Mucosa of rectum (tissue), 2 donors: ENCODE results near the gene PPIL1.

Experiments used
- H3K27ac ChIP-seq, 2 donors: one replicate each; pipeline ENCODE4 v1.7.0; 2013; ENCODE audit warnings: inconsistent platforms in 2 of 2, low read depth in 2 of 2, low read length in 2 of 2
- H3K27me3 ChIP-seq, 2 donors: one replicate each; pipeline ENCODE4 v1.7.0; 2013; ENCODE audit warnings: low read length in 2 of 2; ENCODE audit not compliant: control insufficient read depth in 2 of 2, insufficient read depth in 2 of 2
- H3K36me3 ChIP-seq, 2 donors: one replicate each; pipeline ENCODE4 v1.7.0; 2013; ENCODE audit warnings: low read length in 2 of 2; ENCODE audit not compliant: control insufficient read depth in 2 of 2, insufficient read depth in 2 of 2
- H3K4me1 ChIP-seq, 2 donors: one replicate each; pipeline ENCODE4 v1.7.0; 2013; ENCODE audit warnings: low read length in 2 of 2, mild to moderate bottlenecking in 1 of 2; ENCODE audit not compliant: control insufficient read depth in 2 of 2, insufficient read depth in 2 of 2
- H3K4me3 ChIP-seq, 2 donors: one replicate each; pipeline ENCODE4 v1.7.0; 2013; ENCODE audit warnings: low read length in 2 of 2
- H3K9ac ChIP-seq, 2 donors: one replicate each; pipeline ENCODE4 v1.7.0; 2013; ENCODE audit warnings: low read length in 2 of 2, low read depth in 1 of 2, mild to moderate bottlenecking in 1 of 2
- H3K9me3 ChIP-seq, 2 donors: one replicate each; pipeline ENCODE4 v1.7.0; 2013; ENCODE audit warnings: low read length in 2 of 2; ENCODE audit not compliant: control insufficient read depth in 2 of 2
- donor health status: healthy.
- donor health status: Normal muscosa, but diverticular disease.

The PPIL1 gene

GRCh38 chr6:36825452-36825851 is 49.2 kb downstream of the PPIL1 start:
- no peak overlapping the region for H3K9ac ChIP-seq
- H3K36me3 ChIP-seq = no peaks in the 10 kb centered on the region
- no peaks in the 10 kb centered on the region for H3K27me3 ChIP-seq
- no peak overlapping the region for H3K4me3 ChIP-seq
- H3K4me1 ChIP-seq = peaks cover 8 to 10% of the 10 kb centered on the region in 2 donors
- no peak overlapping the region for H3K27ac ChIP-seq
- H3K9me3 ChIP-seq = no peaks in the 10 kb centered on the region

- Histone ChIP-seq H3K9me3 (no peaks in the 10 kb centered on the region), H3K27me3 (no peaks in the 10 kb centered on the region), H3K9ac (no peak overlapping the region), H3K4me1 (peaks cover 0 to 2% of the 10 kb centered on the region in 2 donors), H3K27ac (no peak overlapping the region), H3K36me3 (no peaks in the 10 kb centered on the region), H3K4me3 (no peak overlapping the region)
These were observed 50.4 kb downstream of the PPIL1 start for GRCh38 chr6:36824253-36824652.

GRCh38 chr6:36823421-36824096 is 51.0 kb downstream of the PPIL1 start:
- H3K36me3 ChIP-seq = no peaks in the 10 kb centered on the region
- no peaks in the 10 kb centered on the region for H3K9me3 ChIP-seq
- no peak overlapping the region for H3K27ac ChIP-seq
- H3K4me1 ChIP-seq = peaks cover 0 to 2% of the 10 kb centered on the region in 2 donors
- H3K27me3 ChIP-seq = no peaks in the 10 kb centered on the region
- H3K4me3 ChIP-seq = no peak overlapping the region
- no peak overlapping the region for H3K9ac ChIP-seq

- H3K9me3 ChIP-seq = no peaks in the 10 kb centered on the region
- no peak overlapping the region for H3K4me3 ChIP-seq
- no peak overlapping the region for H3K27ac ChIP-seq
- H3K27me3 ChIP-seq = no peaks in the 10 kb centered on the region
- H3K9ac ChIP-seq = no peak overlapping the region
- H3K36me3 ChIP-seq = no peaks in the 10 kb centered on the region
- H3K4me1 ChIP-seq = peaks cover 0 to 2% of the 10 kb centered on the region in 2 donors
These were observed 51.9 kb downstream of the PPIL1 start for GRCh38 chr6:36822506-36823269.

- Histone ChIP-seq H3K27ac (no peak overlapping the region), H3K9me3 (no peaks in the 10 kb centered on the region), H3K4me3 (no peak overlapping the region), H3K27me3 (no peaks in the 10 kb centered on the region), H3K9ac (no peak overlapping the region), H3K4me1 (no peaks in the 10 kb centered on the region), H3K36me3 (no peaks in the 10 kb centered on the region)
These were observed 52.8 kb downstream of the PPIL1 start for GRCh38 chr6:36821581-36822335.

- no peaks in the 10 kb centered on the region for H3K4me1 ChIP-seq
- no peak overlapping the region for H3K9ac ChIP-seq
- no peaks in the 10 kb centered on the region for H3K36me3 ChIP-seq
- H3K9me3 ChIP-seq = no peaks in the 10 kb centered on the region
- no peak overlapping the region for H3K4me3 ChIP-seq
- no peak overlapping the region for H3K27ac ChIP-seq
- H3K27me3 ChIP-seq = no peaks in the 10 kb centered on the region
These were observed 53.7 kb downstream of the PPIL1 start for GRCh38 chr6:36820700-36821580.

- Histone ChIP-seq H3K9ac (no peak overlapping the region), H3K9me3 (no peaks in the 10 kb centered on the region), H3K27ac (no peak overlapping the region), H3K4me3 (no peak overlapping the region), H3K27me3 (no peaks in the 10 kb centered on the region), H3K4me1 (no peaks in the 10 kb centered on the region), H3K36me3 (no peaks in the 10 kb centered on the region)
These were observed 55.8 kb downstream of the PPIL1 start for GRCh38 chr6:36818756-36819155.

GRCh38 chr6:36817847-36818246 is 56.8 kb downstream of the PPIL1 start:
- H3K27me3 ChIP-seq = no peaks in the 10 kb centered on the region
- no peak overlapping the region for H3K4me3 ChIP-seq
- H3K4me1 ChIP-seq = no peaks in the 10 kb centered on the region
- H3K9ac ChIP-seq = no peak overlapping the region
- no peaks in the 10 kb centered on the region for H3K36me3 ChIP-seq
- H3K9me3 ChIP-seq = no peaks in the 10 kb centered on the region
- no peak overlapping the region for H3K27ac ChIP-seq

GRCh38 chr6:36817176-36817817 is 57.3 kb downstream of the PPIL1 start:
- H3K9me3 ChIP-seq = no peaks in the 10 kb centered on the region
- H3K4me1 ChIP-seq = no peaks in the 10 kb centered on the region
- no peaks in the 10 kb centered on the region for H3K27me3 ChIP-seq
- no peak overlapping the region for H3K9ac ChIP-seq
- H3K36me3 ChIP-seq = no peaks in the 10 kb centered on the region
- H3K27ac ChIP-seq = no peak overlapping the region
- H3K4me3 ChIP-seq = no peak overlapping the region
